OCI-LY7 (cell line): Measurements from ENCODE around the gene PIP4P1. TPM values are rescaled to one million over a fixed set of nuclear protein-coding genes. Genes with fewer than 3 reads are reported as not detected.

Experiments used
- BruUV-seq: library from RNA; stranded (reverse); fragments of 400-500 nt; replicated peaks from 2 replicates; lab custom pipeline; 2021; lab: Mats Ljungman, UMichigan
- CTCF ChIA-PET: fragments of 300-600 bp; sonication (Branson Sonifier 250); formaldehyde crosslinking; loops from one replicate; lab custom pipeline; 2022; ENCODE audit warnings: antibody characterized with exemption; ENCODE audit not compliant: unreplicated experiment; lab: Charles Lee
- POLR2A ChIA-PET: fragments of 300-600 bp; sonication (Branson Sonifier 250); formaldehyde crosslinking; loops from one replicate; lab custom pipeline; 2022; ENCODE audit warnings: antibody characterized with exemption; lab: Charles Lee
- DNase-seq: peaks from one replicate; pipeline ENCODE4 v3.0.0-alpha.2; 2015; ENCODE audit warnings: low spot score
- H2AFZ ChIP-seq: fragments of 200-600 bp; sonication (generic), shearing (Covaris generic); 2 replicates; pipeline ENCODE4 v1.6.1; 2014; ENCODE audit warnings: mild to moderate bottlenecking, antibody characterized with exemption, low read length, moderate library complexity
- H3K27ac ChIP-seq: fragments of 200-600 bp; sonication (generic); 2 replicates; pipeline ENCODE4 v1.5.1; 2014; ENCODE audit warnings: mixed run types, low read depth, mild to moderate bottlenecking, moderate library complexity, low read length, inconsistent platforms; ENCODE audit not compliant: poor library complexity, severe bottlenecking
- H3K36me3 ChIP-seq: fragments of 200-600 bp; sonication (generic); 2 replicates; pipeline ENCODE4 v1.6.1; 2014; ENCODE audit warnings: mild to moderate bottlenecking, antibody characterized with exemption, low read length, moderate library complexity, mixed read lengths; ENCODE audit not compliant: insufficient read depth
- H3K4me1 ChIP-seq: fragments of 200-600 bp; sonication (generic); 2 replicates; pipeline ENCODE4 v1.5.1; 2014; ENCODE audit warnings: mild to moderate bottlenecking, low read length; ENCODE audit not compliant: insufficient read depth, poor library complexity, severe bottlenecking
- H3K4me2 ChIP-seq: fragments of 200-600 bp; sonication (generic); 2 replicates; pipeline ENCODE4 v1.6.1; 2014; ENCODE audit warnings: mild to moderate bottlenecking, low read length
- H3K4me3 ChIP-seq: fragments of 200-600 bp; sonication (generic); 2 replicates; pipeline ENCODE4 v1.5.1; 2014; ENCODE audit warnings: mild to moderate bottlenecking, low read depth, low read length; ENCODE audit not compliant: poor library complexity, severe bottlenecking
- H3K79me2 ChIP-seq: fragments of 200-600 bp; sonication (generic); 2 replicates; pipeline ENCODE4 v1.6.1; 2016; ENCODE audit warnings: low read depth, mild to moderate bottlenecking, low read length, moderate library complexity, mixed read lengths; ENCODE audit not compliant: insufficient read depth
- H3K9me2 ChIP-seq: fragments of 200-600 bp; sonication (generic); 2 replicates; pipeline ENCODE4 v1.6.1; 2016; ENCODE audit warnings: mild to moderate bottlenecking, low read length, mixed read lengths; ENCODE audit not compliant: insufficient read depth
- H3K9me3 ChIP-seq: fragments of 200-600 bp; sonication (generic); 2 replicates; pipeline ENCODE4 v1.6.1; 2014; ENCODE audit warnings: mild to moderate bottlenecking, mixed run types, low read length, mixed read lengths
- H4K20me1 ChIP-seq: fragments of 200-600 bp; sonication (generic); 2 replicates; pipeline ENCODE4 v1.6.1; 2014; ENCODE audit warnings: mild to moderate bottlenecking, antibody characterized with exemption, low read length, moderate library complexity, mixed read lengths; ENCODE audit not compliant: insufficient read depth
- CTCF ChIP-seq: fragments of 200-600 bp; sonication (generic); conservative IDR thresholded peaks from 2 replicates; pipeline ENCODE4 v1.5.1; 2014; ENCODE audit warnings: mild to moderate bottlenecking, antibody characterized with exemption, low read length, moderate library complexity, mixed read lengths
- EZH2phosphoT487 ChIP-seq: fragments of 200-600 bp; sonication (generic); IDR thresholded peaks from 2 replicates; pipeline ENCODE4 v1.6.1; 2018; ENCODE audit warnings: low read depth, borderline replicate concordance, mild to moderate bottlenecking, mixed run types, antibody characterized with exemption, low read length, moderate library complexity, mixed read lengths
- intact Hi-C: fragments of 100-400 bp; cut with micrococcal nuclease; formaldehyde crosslinking; loops from one replicate; pipeline ENCODE4 v1.10.0; 2022; ENCODE audit not compliant: unreplicated experiment
- total RNA-seq, 2 experiments: library from RNA; depleted of rRNA in 1 of 2; stranded (reverse); fragments of >200 nt in 1 of 2; shearing (Covaris generic) in 1 of 2; gene quantifications; 2 replicates each; pipeline ENCODE4 v1.2.3, GENCODE V29; 2014 to 2022

The PIP4P1 gene
- total RNA-seq, 2 experiments from 2014 or later = 26.9 to 44.7 TPM

GRCh38 chr14:20486684-20487395 lies 25.6 kb upstream of the PIP4P1 start:
- intact Hi-C loops = no loop called here
- H4K20me1 ChIP-seq = no peaks in the 10 kb centered on the region
- no peak overlapping the region for H2AFZ ChIP-seq
- H3K4me1 ChIP-seq = no peaks in the 10 kb centered on the region
- DNase-seq = no peak
- no peak overlapping the region for H3K27ac ChIP-seq
- no peak overlapping the region for H3K4me2 ChIP-seq
- no TSS peak for BruUV-seq
- H3K79me2 ChIP-seq = no peaks in the 10 kb centered on the region
- no peaks in the 10 kb centered on the region for H3K9me3 ChIP-seq
- H3K36me3 ChIP-seq = no peaks in the 10 kb centered on the region
- H3K4me3 ChIP-seq = no peak overlapping the region
- TF ChIP-seq EZH2phosphoT487 (no peak), CTCF (no peak)
- CTCF ChIA-PET = no interaction called here
- no peaks in the 10 kb centered on the region for H3K9me2 ChIP-seq
- POLR2A ChIA-PET = interaction anchor here (0.5 to 1.3 kb wide), 3 partner anchors 8 to 179 kb away, joined by 3 to 5 read pairs (median 3); no protein-coding TSS in a partner anchor

GRCh38 chr14:20485900-20486299 lies 24.7 kb upstream of the PIP4P1 start:
- no peak for TF ChIP-seq CTCF
- TF ChIP-seq EZH2phosphoT487 = no peak
- Histone ChIP-seq H4K20me1 (no peaks in the 10 kb centered on the region), H2AFZ (no peak overlapping the region), H3K9me2 (no peaks in the 10 kb centered on the region), H3K79me2 (no peaks in the 10 kb centered on the region), H3K36me3 (no peaks in the 10 kb centered on the region), H3K27ac (no peak overlapping the region), H3K4me2 (no peak overlapping the region), H3K4me1 (no peaks in the 10 kb centered on the region), H3K9me3 (no peaks in the 10 kb centered on the region), H3K4me3 (no peak overlapping the region)
- ChIA-PET CTCF (no interaction called here), POLR2A (no interaction called here)
- no TSS peak for BruUV-seq
- intact Hi-C loops = no loop called here
- no peak for DNase-seq

- H4K20me1 ChIP-seq = peaks cover 3% of the 10 kb centered on the region; the same call in 1 of the 2 replicates
- H3K4me2 ChIP-seq = no peak overlapping the region
- H3K4me3 ChIP-seq = no peak overlapping the region
- peaks cover 5% of the 10 kb centered on the region for H3K4me1 ChIP-seq
- POLR2A ChIA-PET = interaction anchor here (0.9 to 2.4 kb wide), 3 partner anchors 9 to 132 kb away, joined by 3 to 13 read pairs (median 3); partner anchors contain the start of gene PNP
- CTCF ChIA-PET = no interaction called here
- H3K36me3 ChIP-seq = peaks cover 31% of the 10 kb centered on the region
- no peaks in the 10 kb centered on the region for H3K79me2 ChIP-seq
- no peak overlapping the region for H2AFZ ChIP-seq
- no peaks in the 10 kb centered on the region for H3K9me3 ChIP-seq
- H3K9me2 ChIP-seq = no peaks in the 10 kb centered on the region
- no TSS peak for BruUV-seq
- intact Hi-C loops = no loop called here
- TF ChIP-seq EZH2phosphoT487 = no peak
- TF ChIP-seq CTCF = no peak
- H3K27ac ChIP-seq = no peak overlapping the region
- no peak for DNase-seq
These were observed 21.1 kb upstream of the PIP4P1 start for GRCh38 chr14:20482382-20482781.
